Frontal cortex (tissue), 4 donors: Measurements from ENCODE around the gene TTLL4. TPM values are rescaled to one million over a fixed set of nuclear protein-coding genes. Genes with fewer than 3 reads are reported as not detected.
"Not testable (repeated sequence)": the region's sequence is repeated elsewhere in the genome, so short reads cannot be mapped to it uniquely, and the experiment has no call there.

ENCODE experiments used
- DNase-seq, 2 donors: peaks; one replicate each; pipeline ENCODE4 v3.0.0; 2012; ENCODE audit warnings: low spot score in 2 of 2
- FAIRE-seq: peaks from 2 replicates; lab custom pipeline; 2012; peaks lifted over from hg19 to GRCh38; lab: Jason Lieb, UNC
- total RNA-seq: library from RNA; depleted of rRNA; stranded (reverse); fragments of >200 nt; gene quantifications from one replicate; pipeline ENCODE4 v1.2.3, GENCODE V29; 2014
- donor health status: control.
- donor health status: control.
- donor health status: control.

The TTLL4 gene
- total RNA-seq: 9.8 TPM

- DNase-seq: peak; percentile 94 to 98
- FAIRE-seq: no peak
Measured at GRCh38 chr2:218710687-218711549, at the start of gene TTLL4. TTLL4 (plus strand) TSS chr2:218710835; CDS start chr2:218737677, 26,842 bp downstream.

DNA sequence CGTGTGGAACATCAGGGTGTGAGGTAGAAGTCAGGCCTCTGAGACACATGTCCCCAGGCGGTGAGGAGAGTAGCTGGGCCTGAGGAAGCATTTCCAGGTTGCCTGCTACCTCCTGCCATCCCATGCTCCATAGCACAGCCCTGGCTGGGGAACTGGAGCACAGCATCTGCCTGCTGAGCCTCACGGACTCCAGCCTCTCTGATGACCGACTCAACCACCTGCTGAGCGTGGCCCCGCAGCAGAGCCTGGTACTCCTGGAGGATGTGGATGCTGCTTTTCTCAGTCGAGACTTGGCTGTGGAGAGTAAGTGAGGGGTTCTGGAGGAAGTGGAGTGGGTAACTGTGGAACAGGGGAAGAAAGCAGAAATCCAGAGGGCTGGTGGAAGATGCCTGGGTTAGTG, 48.3 kb upstream of the TTLL4 start:
- DNase-seq (no peak), FAIRE-seq (no peak)

DNA sequence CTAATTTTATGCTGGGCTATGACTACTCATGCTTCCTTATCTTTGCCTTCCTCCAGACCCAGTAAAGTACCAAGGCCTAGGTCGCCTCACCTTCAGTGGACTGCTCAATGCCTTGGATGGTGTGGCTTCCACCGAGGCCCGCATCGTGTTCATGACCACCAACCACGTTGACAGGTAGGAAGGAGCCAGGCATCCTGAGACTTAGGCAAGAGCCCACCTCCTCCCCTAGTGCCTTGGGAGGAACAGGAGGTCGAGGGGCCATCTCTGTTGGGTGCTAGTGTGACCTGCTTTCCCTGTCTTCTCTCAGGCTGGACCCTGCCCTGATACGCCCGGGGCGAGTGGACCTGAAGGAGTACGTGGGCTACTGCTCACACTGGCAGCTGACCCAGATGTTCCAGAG, 47.8 kb upstream of the TTLL4 start:
- FAIRE-seq: no peak

DNA sequence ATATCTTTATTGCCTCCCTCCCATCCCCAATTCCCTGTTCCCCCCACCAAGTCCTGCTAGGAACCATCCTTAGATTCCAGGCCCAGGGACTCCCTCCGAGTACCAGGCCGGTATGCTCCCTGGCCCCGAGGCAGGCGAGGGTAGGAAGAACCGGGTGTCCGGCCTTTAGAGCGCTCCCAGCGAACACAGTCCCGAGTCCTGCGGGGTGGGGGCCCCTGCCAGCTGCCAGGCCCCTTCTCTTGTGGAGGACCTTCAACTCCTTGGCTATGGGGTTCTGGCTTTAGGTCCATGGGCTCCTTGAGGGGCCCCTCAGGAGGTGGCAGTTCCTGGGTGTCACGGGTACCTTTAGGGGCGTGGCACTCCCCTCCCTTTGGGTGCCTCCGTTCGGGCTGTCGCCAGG, 46.7 kb upstream of the TTLL4 start:
- DNase-seq (no peak), FAIRE-seq (no peak)

More for the DNA sequence above, 47.8 kb upstream of the TTLL4 start:
- no peak for DNase-seq

GRCh38 chr2:218664653-218665052, 46.0 kb upstream of the TTLL4 start:
- DNase-seq: no peak
- no peak for FAIRE-seq

DNA sequence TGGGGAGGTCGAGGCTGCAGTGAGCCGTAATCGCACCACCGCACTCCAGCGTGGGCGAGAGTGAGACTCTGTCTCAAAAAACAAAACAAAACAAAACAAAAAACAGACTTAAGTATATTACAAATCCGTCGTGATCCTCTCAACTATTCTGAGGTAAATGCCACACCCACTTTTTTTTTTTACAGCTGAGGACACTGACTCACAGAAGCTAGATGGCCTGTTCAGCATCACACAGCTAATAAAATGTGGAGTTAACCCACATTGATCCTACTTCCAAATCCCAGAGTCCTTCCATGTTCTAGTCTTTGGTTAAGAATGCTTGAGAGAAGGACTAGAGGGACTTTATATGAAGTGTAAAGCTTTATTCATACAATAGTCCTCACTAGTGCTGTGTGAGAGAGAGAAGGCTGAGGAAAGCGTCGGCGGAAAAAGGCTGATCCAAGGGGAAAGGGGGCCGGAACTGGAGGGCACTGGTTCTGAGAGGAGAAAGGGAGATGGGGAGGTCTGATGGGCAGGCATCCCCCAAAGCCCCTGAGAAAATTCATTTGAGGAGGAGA, 39.5 kb upstream of the TTLL4 start:
- no peak for FAIRE-seq
- DNase-seq: no peak

- FAIRE-seq (no peak), DNase-seq (peak; percentile 61 to 86)
Measured at GRCh38 chr2:218671654-218672566, 38.7 kb upstream of the TTLL4 start, which contains the start of the genes RNF25 and STK36. RNF25 (minus strand) TSS chr2:218672002; CDS start chr2:218671970, 32 bp downstream. STK36 (plus strand) TSS chr2:218672086; CDS start chr2:218672830, 744 bp downstream.

GRCh38 chr2:218679119-218679518, 31.5 kb upstream of the TTLL4 start:
- FAIRE-seq (no peak), DNase-seq (no peak)

DNA sequence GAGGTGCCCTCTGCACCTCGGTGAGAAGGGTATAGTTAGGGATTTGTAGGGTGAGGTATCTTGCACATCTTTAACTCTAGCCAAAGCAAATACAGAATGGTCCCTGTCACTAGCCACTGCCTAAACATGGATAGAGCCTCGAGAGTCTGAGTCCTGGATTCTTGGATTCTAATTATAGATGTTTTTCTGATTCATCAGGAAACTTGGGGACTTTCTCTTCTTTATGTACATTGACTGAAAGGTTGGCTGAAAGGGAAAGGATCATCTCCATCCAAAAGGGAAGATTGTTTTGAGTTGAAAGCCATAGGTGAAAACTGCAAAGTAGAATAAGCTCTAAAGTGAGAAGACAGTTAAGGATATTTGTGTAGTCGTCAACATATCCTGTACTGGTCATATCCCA, 30.6 kb upstream of the TTLL4 start:
- no peak for DNase-seq
- FAIRE-seq: no peak

- FAIRE-seq: not testable (repeated sequence)
Measured at GRCh38 chr2:218687400-218688060, 23.1 kb upstream of the TTLL4 start.

GRCh38 chr2:218691234-218691633, 19.4 kb upstream of the TTLL4 start:
- FAIRE-seq (no peak), DNase-seq (no peak)

More at GRCh38 chr2:218687400-218688060, 23.1 kb upstream of the TTLL4 start:
- peak in 1 of 2 donors; percentile 61 for DNase-seq

- FAIRE-seq (no peak), DNase-seq (no peak)
Measured at GRCh38 chr2:218694405-218695145, 16.1 kb upstream of the TTLL4 start.

- no peak for DNase-seq
- no peak for FAIRE-seq
Measured at GRCh38 chr2:218698885-218699284, 11.8 kb upstream of the TTLL4 start.

- FAIRE-seq: no peak
- DNase-seq: no peak
Measured at GRCh38 chr2:218701806-218702205, 8.8 kb upstream of the TTLL4 start.

- DNase-seq: no peak
- no peak for FAIRE-seq
Measured at GRCh38 chr2:218703341-218703740, 7.3 kb upstream of the TTLL4 start.

DNA sequence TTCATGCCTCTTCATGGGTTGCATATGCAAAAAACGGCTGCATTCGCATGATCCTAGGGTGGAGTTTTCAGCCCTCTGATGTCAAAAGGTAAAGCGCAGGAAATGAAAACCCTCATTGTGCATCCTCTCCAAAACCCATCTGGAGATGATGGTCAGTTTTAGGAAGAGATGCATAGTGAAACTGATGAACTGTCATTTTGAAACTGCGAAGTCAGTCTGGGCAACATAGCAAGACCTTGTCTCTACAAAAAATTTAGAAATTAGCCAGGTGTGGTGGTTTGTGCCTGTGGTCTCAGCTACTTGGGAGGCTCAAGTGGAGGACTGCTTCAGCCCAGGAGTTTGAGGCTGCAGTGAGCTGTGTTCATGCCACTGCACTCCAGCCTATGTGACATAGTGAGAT, 2.5 kb upstream of the TTLL4 start:
- DNase-seq: no peak
- no peak for FAIRE-seq

GRCh38 chr2:218709908-218710307, 727 bp upstream of the TTLL4 start:
- FAIRE-seq (no peak), DNase-seq (no peak)

DNA sequence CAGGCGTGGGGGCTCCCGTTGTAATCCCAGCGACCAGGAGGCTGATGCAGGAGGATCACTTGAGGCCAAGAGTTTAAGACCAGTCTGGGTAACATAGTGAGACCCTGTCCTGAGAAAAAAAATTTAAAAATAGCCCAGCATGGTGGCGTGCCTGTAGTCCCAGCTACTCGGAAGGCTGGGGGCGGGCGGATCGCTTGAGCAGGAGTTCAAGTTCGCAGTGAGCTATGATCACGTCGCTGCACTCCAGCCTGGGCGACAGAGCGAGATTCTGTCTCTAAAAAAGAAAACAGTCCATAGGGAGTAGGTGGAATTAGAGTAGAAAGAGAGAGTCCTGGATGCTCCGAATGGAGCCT, 325 bp upstream of the TTLL4 start:
- FAIRE-seq: no peak

DNA sequence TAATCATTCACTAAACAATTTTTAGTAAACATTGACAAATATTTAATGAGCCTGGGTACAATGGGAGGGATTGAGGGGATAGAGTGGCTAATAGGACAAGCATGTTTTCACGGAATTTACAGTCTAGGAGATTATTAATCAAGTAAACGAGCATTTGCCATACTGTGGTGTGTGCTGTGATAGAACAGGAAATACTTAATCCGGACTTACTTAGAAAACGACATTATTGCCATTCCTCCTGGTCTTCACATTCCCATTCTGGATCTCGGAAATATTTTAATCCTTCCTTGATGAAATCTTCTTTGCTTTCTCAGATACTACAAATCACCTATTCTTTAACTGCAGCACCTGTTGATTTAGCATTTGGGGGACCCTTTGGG, 905 bp downstream of the TTLL4 start:
- DNase-seq: no peak
- FAIRE-seq: no peak

More for the DNA sequence above, 325 bp upstream of the TTLL4 start:
- no peak for DNase-seq
